HepG2 (cell line): ENCODE measurements around the gene SIRT7. TPM values are rescaled to one million over a fixed set of nuclear protein-coding genes. Genes with fewer than 3 reads are reported as not detected.

Source experiments
- ATAC-seq: fragments of 200-7000 bp; cut with Tn5 transposase; 3 replicates; pipeline ENCODE4 v1.9.1; 2020; ENCODE audit warnings: mild to moderate bottlenecking, moderate library complexity
- BruUV-seq: library from RNA; stranded (reverse); fragments of 400-500 nt; replicated peaks from 2 replicates; lab custom pipeline; 2021; lab: Mats Ljungman, UMichigan
- CTCF ChIA-PET: fragments of 300-600 bp; formaldehyde crosslinking; extraction: SDS; loops from one replicate; lab custom pipeline; 2021; ENCODE audit warnings: low total read pairs, inconsistent platforms, low intra/inter-chr PET ratio; lab: Yijun Ruan, JAX
- POLR2A ChIA-PET: fragments of 350-600 bp; sonication (Branson Sonifier 250); formaldehyde crosslinking; loops from one replicate; lab custom pipeline; 2020; ENCODE audit warnings: antibody characterized with exemption, inconsistent platforms; lab: Yijun Ruan, JAX
- DNase-seq: peaks from one replicate; pipeline ENCODE4 v3.0.0-alpha.2; 2015; ENCODE audit warnings: low spot score
- FAIRE-seq: peaks from 3 replicates; lab custom pipeline; 2011; peaks lifted over from hg19 to GRCh38; lab: Jason Lieb, UNC
- H2AFZ ChIP-seq: one replicate; pipeline ENCODE4 v1.6.1; 2011; ENCODE audit warnings: low read length, inconsistent platforms
- H3K27ac ChIP-seq: fragments of 300-600 bp; 3 replicates; pipeline ENCODE4 v1.8.0; 2011; ENCODE audit warnings: mixed run types, mild to moderate bottlenecking, mixed read lengths, low read length, inconsistent platforms; ENCODE audit not compliant: insufficient read depth; ENCODE audit errors: extremely low read length
- H3K27me3 ChIP-seq, 2 experiments: fragments of 200-600 bp in 1 of 2; 2 replicates in 1 of 2; 3 replicates in 1 of 2; pipeline versions ENCODE4 v1.6.0 to v1.8.0; 2011; ENCODE audit warnings: low read length in 2 of 2, mild to moderate bottlenecking in 2 of 2, moderate library complexity in 2 of 2, inconsistent platforms in 1 of 2; ENCODE audit not compliant: insufficient read depth in 2 of 2, control insufficient read depth in 1 of 2
- H3K36me3 ChIP-seq, 2 experiments: fragments of 200-600 bp in 1 of 2; replicated peaks in 1 of 2; 2 replicates in 1 of 2; 3 replicates in 1 of 2; pipeline versions ENCODE4 v1.5.1 to v1.8.0; 2011; ENCODE audit warnings: low read length in 2 of 2, inconsistent platforms in 1 of 2; ENCODE audit not compliant: insufficient read depth in 2 of 2, control insufficient read depth in 1 of 2
- H3K4me1 ChIP-seq: 2 replicates; pipeline ENCODE4 v1.5.1; 2012; ENCODE audit warnings: low read length, inconsistent platforms; ENCODE audit not compliant: insufficient read depth
- H3K4me2 ChIP-seq: 2 replicates; pipeline ENCODE4 v1.6.0; 2011; ENCODE audit warnings: low read depth, low read length, inconsistent platforms
- H3K4me3 ChIP-seq, 3 experiments: fragments of 200-600 bp in 1 of 3; sonication (generic), shearing (Covaris generic) in 1 of 3; replicated peaks in 1 of 3; 2 replicates each; pipeline ENCODE4 v1.5.1; 2011 to 2016; ENCODE audit warnings: low read length in 3 of 3, inconsistent platforms in 2 of 3, low read depth in 2 of 3, mild to moderate bottlenecking in 2 of 3, control low read depth in 1 of 3, mixed read lengths in 1 of 3; ENCODE audit not compliant: insufficient read depth in 1 of 3
- H3K79me2 ChIP-seq: one replicate; pipeline ENCODE4 v1.6.1; 2011; ENCODE audit warnings: low read length, inconsistent platforms; ENCODE audit not compliant: insufficient read depth
- H3K9ac ChIP-seq: 2 replicates; pipeline ENCODE4 v1.6.0; 2011; ENCODE audit warnings: mild to moderate bottlenecking, low read depth, low read length, inconsistent platforms; ENCODE audit not compliant: insufficient read depth
- H3K9me3 ChIP-seq: 2 replicates; pipeline ENCODE4 v1.5.1; 2012; ENCODE audit warnings: mild to moderate bottlenecking, low read length
- H4K20me1 ChIP-seq: 2 replicates; pipeline ENCODE4 v1.6.0; 2011; ENCODE audit warnings: inconsistent platforms, mild to moderate bottlenecking, low read length, moderate library complexity; ENCODE audit not compliant: insufficient read depth
- BRD4 ChIP-seq: sonication (generic); formaldehyde crosslinking; IDR thresholded peaks from 2 replicates; pipeline ENCODE4 v1.4.0; 2020; ENCODE audit warnings: missing genetic modification reagents
- EEA1 ChIP-seq: sonication (generic); formaldehyde crosslinking; IDR thresholded peaks from 2 replicates; pipeline ENCODE4 v1.5.1; 2020; ENCODE audit warnings: mild to moderate bottlenecking, missing genetic modification reagents, borderline replicate concordance
- HNRNPL ChIP-seq: fragments of 200-400 bp; formaldehyde crosslinking; IDR thresholded peaks from 2 replicates; pipeline ENCODE4 v1.6.1; 2017; ENCODE audit warnings: mild to moderate bottlenecking, low read depth, low read length
- RBM22 ChIP-seq: fragments of 200-400 bp; formaldehyde crosslinking; optimal IDR thresholded peaks from 2 replicates; pipeline ENCODE3; 2017; ENCODE audit warnings: mild to moderate bottlenecking, low read length, moderate library complexity
- SMAD9 ChIP-seq: sonication (generic); formaldehyde crosslinking; IDR thresholded peaks from 2 replicates; pipeline ENCODE4 v1.5.1; 2020; ENCODE audit warnings: mild to moderate bottlenecking, missing genetic modification reagents
- WGBS: methylation state at CpG from one replicate; pipeline ENCODE4 v1.1.6; 2017; ENCODE audit warnings: low lambda C conversion rate; 5-methylcytosine and 5-hydroxymethylcytosine counted together
- in situ Hi-C: cut with HindIII; loops from 2 replicates; pipeline ENCODE4 v1.10.0; 2017; ENCODE audit warnings: low pct_unique_long_range_greater_than_20kb; ENCODE audit not compliant: extremely low pct_ligation_motif_present
- intact Hi-C: fragments of 100-400 bp; cut with micrococcal nuclease; formaldehyde crosslinking; loops from one replicate; pipeline ENCODE4 v1.10.0; 2022; ENCODE audit not compliant: unreplicated experiment
- polyA plus RNA-seq, 8 experiments: library from polyadenylated mRNA; depleted of rRNA in 3 of 8; stranded (reverse) in 7 of 8; unstranded in 1 of 8; fragments of >200 nt; fragmentation: Illumina TruSeq in 4 of 8; extraction: Trizol in 4 of 8; gene quantifications; 2 replicates each; pipeline versions ENCODE4 v1.2.1 to v1.2.3, GENCODE V29; 2011 to 2016; ENCODE audit warnings: low read depth in 4 of 8, missing spikeins in 1 of 8, mixed read lengths in 1 of 8; ENCODE audit not compliant: insufficient read depth in 1 of 8
- total RNA-seq, 5 experiments: library from RNA; depleted of rRNA; stranded (reverse); fragments of >200 nt; fragmentation: Illumina TruSeq; extraction: Trizol; gene quantifications; 2 replicates each; pipeline ENCODE4 v1.2.3, GENCODE V29; 2016; ENCODE audit warnings: low read depth in 1 of 5
- TF ChIP-seq, protein P1 (sequence below): fragments of 450-650 bp; IDR thresholded peaks from 2 replicates; pipeline ENCODE4 v1.6.1; 2017; ENCODE audit warnings: mild to moderate bottlenecking

The SIRT7 gene
- total and polyA plus RNA-seq, 2 of the 13 experiments (the other 11 are each of a cell fraction or from before 2014, with no cell fraction given) = 8.3 to 24.8 TPM

DNA sequence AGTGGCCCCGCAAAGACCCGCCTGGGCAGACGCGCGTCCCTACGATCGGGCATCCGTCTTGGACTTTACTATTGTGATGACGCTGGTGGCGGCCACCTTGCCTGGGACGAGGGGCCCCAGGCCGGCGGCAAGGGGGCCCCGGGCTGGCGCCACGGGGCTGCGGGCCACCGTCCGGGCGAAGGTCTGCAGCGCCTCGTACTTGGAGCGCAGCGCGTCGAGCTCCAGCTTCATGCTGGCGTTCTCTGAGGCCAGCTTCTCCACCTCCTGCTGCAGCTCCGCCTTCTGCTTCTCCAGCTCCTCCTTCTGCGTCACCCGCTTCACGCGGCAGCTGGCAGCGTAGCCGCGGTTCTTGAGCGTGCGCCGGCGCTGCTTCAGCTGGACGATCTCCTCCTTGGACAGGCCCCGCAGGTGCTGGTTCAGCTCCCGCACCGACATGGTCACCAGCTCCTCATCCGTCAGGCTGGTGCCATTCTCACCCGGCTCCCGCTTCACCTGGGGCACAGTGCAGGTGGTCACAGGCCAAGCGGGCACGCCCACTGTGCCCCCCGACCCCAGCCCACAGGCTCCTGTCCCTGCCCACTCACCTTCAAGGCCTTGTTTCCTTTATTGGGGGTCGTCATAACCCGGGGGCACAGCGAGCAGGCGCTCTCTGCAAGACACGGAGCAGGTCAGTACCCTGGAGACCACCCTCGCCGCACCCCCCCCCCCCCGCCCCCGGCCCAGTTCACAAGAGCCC is 4.8 kb upstream of the SIRT7 start (continued):
- TF ChIP-seq, protein P1, sequence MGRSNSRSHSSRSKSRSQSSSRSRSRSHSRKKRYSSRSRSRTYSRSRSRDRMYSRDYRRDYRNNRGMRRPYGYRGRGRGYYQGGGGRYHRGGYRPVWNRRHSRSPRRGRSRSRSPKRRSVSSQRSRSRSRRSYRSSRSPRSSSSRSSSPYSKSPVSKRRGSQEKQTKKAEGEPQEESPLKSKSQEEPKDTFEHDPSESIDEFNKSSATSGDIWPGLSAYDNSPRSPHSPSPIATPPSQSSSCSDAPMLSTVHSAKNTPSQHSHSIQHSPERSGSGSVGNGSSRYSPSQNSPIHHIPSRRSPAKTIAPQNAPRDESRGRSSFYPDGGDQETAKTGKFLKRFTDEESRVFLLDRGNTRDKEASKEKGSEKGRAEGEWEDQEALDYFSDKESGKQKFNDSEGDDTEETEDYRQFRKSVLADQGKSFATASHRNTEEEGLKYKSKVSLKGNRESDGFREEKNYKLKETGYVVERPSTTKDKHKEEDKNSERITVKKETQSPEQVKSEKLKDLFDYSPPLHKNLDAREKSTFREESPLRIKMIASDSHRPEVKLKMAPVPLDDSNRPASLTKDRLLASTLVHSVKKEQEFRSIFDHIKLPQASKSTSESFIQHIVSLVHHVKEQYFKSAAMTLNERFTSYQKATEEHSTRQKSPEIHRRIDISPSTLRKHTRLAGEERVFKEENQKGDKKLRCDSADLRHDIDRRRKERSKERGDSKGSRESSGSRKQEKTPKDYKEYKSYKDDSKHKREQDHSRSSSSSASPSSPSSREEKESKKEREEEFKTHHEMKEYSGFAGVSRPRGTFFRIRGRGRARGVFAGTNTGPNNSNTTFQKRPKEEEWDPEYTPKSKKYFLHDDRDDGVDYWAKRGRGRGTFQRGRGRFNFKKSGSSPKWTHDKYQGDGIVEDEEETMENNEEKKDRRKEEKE = no peak

DNA sequence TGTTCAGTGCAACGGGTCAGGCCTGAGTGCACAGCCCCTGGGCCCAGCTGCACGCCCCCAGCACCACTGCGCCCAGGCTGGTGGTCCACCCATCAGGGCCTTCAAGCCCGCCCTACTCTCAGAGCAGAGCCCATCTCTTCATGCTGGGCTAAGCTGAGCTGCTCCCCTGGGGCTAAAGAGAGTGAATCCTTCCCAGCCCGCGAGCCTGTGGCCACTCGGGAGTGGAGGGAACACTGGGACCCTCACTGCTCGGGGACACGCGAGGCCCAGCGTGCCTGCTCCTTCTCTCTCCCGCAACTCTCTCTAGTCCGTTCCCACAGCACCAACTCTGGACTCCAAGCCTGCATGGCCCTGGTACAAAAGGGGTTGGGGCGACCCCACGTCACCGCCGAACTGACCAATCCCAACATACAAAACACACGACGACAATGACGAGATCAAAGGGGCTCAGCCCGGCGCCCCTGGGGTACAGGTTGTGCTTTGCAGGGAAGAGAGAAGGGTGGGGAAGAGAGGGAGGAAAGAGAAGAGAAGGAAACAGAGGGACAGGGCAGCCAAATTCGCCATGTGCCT is 4.1 kb upstream of the SIRT7 start:
- Histone ChIP-seq H3K9ac (no peak overlapping the region), H3K27me3 (no peaks in the 10 kb centered on the region), H3K9me3 (no peaks in the 10 kb centered on the region), H2AFZ (no peak overlapping the region), H3K4me2 (no peak overlapping the region), H4K20me1 (peaks cover 28% of the 10 kb centered on the region), H3K79me2 (peaks cover 74% of the 10 kb centered on the region), H3K36me3 (peaks cover 21 to 29% of the 10 kb centered on the region in 2 experiments), H3K27ac (no peak overlapping the region), H3K4me1 (peaks cover 44% of the 10 kb centered on the region), H3K4me3 (no peak overlapping the region)
- ATAC-seq = no peak
- POLR2A ChIA-PET = interaction anchor here (1.1 kb wide), 1 partner anchor 101 kb away, joined by 3 read pairs; the partner anchor contains the start of gene LRRC45
- WGBS = 97% methylated on average over 22 of the region's 23 CpGs
- TF ChIP-seq RBM22 = peak; percentile 43
- TF ChIP-seq HNRNPL = 0 out of 2 replicates have a peak, but pooled peaks have one; percentile 1
- TF ChIP-seq EEA1 (CRISPR knock-in tag) = no peak
- TF ChIP-seq BRD4 = 0 out of 2 replicates have a peak, but pooled peaks have one; percentile 26
- TF ChIP-seq SMAD9 (CRISPR knock-in tag) = no peak
- intact Hi-C loops (no loop called here), in situ Hi-C loops (no loop called here)
- FAIRE-seq = no peak
- CTCF ChIA-PET = no interaction called here
- no TSS peak for BruUV-seq
- DNase-seq = no peak
